Tibial nerve (tissue), 3 donors: ENCODE results near the gene FBN1.

Experiments
- CTCF ChIP-seq, 5 experiments: fragments of 200-600 bp in 3 of 5; fragments of 450-650 bp in 2 of 5; sonication (generic) in 3 of 5; IDR thresholded peaks; one replicate each; pipeline ENCODE4 v1.5.1; 2016 to 2019; ENCODE audit warnings: antibody characterized with exemption in 5 of 5, mild to moderate bottlenecking in 3 of 5, moderate library complexity in 2 of 5
- POLR2A ChIP-seq, 2 donors: fragments of 450-650 bp; IDR thresholded peaks; one replicate each; pipeline ENCODE4 v1.6.1; 2017; ENCODE audit warnings: antibody characterized with exemption in 2 of 2, mild to moderate bottlenecking in 2 of 2, moderate library complexity in 2 of 2

DNA sequence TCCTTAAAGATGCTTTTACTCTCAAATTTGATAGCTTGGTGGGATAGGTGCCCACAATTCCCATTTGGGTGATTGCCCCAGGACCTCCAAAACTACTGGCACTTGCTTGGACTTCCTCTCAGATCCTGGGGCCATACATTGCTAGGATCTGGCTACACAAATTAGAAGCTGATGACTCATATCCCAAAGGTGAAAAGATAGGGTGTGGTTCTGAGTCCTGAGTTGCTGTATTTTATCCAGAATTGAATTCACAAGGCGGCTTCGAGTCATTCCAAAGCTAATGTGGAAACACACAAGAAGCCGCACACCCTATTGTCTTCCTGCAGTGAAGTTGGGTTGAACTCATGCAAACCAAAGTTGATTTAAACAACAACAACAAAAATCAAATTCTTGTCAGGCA is 260.9 kb downstream of the FBN1 start:
- TF ChIP-seq POLR2A (IDR thresholded peaks at IDR 0.05) (no peak), CTCF (IDR thresholded peaks at IDR 0.05) (no peak)
